GM04503 (cell line): ENCODE data around the gene DCDC2.
"Not testable (repeated sequence)": the region's sequence is repeated elsewhere in the genome, so short reads cannot be mapped to it uniquely, and the experiment has no call there.

ENCODE experiments used
- DNase-seq: peaks from one replicate; pipeline ENCODE4 v3.0.0-alpha.2; 2012; ENCODE audit warnings: low read depth

DCDC2 gene

DNA sequence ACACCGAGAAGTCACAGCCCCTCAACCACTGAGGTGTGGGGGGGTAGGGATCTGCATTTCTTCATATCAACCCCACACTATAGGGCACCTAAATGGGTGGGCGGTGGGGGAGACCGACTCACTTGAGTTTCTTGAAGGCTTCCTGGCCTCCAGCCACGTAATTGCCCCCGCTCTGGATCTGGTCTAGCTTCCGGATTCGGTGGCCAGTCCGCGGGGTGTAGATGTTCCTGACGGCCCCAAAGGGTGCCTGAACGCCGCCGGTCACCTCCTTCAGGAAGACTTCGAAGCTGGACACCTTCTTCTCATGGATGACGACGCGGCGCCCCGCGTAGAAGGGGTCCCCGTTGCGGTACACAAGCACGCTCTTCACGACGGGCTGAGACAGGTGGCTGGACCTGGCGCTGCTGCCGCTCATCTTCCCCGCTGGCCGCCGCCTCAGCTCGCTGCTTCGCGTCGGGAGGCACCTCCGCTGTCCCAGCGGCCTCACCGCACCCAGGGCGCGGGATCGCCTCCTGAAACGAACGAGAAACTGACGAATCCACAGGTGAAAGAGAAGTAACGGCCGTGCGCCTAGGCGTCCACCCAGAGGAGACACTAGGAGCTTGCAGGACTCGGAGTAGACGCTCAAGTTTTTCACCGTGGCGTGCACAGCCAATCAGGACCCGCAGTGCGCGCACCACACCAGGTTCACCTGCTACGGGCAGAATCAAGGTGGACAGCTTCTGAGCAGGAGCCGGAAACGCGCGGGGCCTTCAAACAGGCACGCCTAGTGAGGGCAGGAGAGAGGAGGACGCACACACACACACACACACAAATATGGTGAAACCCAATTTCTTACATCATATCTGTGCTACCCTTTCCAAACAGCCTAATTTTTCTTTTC is at the start of gene DCDC2:
Gene DCDC2 (minus strand): TSS at position 724 of the 883 bp plus-strand sequence. CDS start 309 bp downstream, at position 415.
- no peak for DNase-seq

DNA sequence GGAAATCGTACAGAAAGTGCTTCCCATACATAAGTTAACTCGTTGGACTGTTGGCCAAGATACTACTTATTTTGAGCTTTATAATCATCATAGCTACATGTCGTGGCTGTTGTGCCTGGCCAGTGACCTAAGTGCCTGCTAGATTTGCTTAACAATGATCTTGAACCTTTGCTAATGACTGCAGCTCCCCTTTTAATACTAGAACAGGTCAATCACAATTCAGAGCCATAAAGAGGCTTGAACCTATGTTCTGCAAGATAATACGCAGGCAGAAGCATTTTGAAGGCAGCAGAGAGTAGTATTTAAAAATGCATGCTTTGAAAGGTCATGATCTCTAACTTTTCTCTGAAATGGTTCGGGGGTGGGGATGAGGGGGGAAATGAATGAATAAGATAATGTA is 47.4 kb upstream of the DCDC2 start:
- no peak for DNase-seq

DNA sequence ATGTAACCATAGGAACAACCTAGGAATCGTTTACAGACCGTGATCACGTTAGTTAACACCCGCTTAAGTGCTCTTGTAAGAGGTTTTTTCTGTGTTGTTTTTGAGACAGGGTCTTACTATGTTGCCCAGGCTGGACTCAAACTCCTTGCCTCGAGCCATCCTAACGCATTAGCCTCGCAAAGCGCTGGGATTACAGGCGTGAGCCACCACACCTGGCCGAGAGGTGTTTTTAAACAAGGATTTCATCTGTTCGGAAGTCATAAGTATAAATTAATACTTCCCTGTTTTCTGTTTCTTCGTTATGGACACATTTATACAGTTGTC is 45.6 kb upstream of the DCDC2 start:
- no peak for DNase-seq

DNA sequence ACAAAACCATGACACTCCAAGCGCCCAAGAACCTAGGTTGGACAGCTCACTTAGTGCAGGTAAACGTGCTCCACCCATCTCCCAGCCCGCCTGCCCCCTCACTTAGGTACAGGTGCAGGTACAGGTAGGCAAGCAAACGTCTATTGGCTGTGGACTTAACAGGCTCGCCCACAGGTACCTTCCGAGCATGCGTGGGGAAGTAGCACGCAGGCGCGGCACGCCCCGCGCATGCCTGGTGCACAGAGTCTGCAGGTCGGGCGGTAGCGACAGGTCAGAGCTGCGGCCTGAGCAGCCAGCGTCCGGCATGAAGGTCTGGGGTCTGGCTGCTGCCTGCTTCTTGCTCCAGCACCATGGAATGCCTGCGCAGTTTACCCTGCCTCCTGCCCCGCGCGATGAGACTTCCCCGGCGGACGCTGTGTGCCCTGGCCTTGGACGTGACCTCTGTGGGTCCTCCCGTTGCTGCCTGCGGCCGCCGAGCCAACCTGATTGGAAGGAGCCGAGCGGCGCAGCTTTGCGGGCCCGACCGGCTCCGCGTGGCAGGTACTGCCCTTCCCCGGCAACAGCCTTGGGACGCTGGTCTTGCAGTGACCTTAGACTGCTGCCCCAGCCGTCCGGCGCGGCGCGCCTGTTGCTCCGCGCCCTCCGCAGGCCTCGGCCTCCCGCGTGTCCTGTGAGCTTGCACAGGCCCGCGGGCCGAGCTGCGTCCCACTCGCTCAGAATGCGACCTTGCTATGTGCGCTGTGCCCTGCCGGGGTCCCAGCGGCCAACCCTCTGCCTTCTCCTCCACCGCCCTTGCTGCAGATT is 45.0 kb upstream of the DCDC2 start, which contains the start of gene MRS2:
Gene MRS2 (plus strand): TSS at position 240 of the 804 bp plus-strand sequence. CDS start 111 bp downstream, at position 351.
- DNase-seq, result peak; percentile 25

DNA sequence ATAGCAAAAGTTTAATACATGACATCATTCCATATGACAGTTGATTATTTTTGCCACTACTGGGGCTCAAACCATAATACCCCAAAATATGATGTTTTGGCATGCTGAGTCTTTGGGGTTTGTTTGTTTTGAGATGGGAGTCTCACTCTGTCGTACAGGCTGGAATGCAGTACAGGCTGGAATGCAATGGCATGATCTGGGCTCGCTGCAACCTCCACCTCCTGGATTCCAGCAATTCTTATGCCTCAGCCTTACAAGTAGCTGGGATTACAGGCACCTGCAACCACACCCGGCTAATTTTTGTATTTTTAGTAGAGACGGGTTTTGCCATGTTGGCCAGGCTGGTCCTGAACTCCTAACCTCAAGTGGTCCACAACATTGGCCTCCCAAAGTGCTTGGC is 43.6 kb upstream of the DCDC2 start:
- no peak for DNase-seq

DNA sequence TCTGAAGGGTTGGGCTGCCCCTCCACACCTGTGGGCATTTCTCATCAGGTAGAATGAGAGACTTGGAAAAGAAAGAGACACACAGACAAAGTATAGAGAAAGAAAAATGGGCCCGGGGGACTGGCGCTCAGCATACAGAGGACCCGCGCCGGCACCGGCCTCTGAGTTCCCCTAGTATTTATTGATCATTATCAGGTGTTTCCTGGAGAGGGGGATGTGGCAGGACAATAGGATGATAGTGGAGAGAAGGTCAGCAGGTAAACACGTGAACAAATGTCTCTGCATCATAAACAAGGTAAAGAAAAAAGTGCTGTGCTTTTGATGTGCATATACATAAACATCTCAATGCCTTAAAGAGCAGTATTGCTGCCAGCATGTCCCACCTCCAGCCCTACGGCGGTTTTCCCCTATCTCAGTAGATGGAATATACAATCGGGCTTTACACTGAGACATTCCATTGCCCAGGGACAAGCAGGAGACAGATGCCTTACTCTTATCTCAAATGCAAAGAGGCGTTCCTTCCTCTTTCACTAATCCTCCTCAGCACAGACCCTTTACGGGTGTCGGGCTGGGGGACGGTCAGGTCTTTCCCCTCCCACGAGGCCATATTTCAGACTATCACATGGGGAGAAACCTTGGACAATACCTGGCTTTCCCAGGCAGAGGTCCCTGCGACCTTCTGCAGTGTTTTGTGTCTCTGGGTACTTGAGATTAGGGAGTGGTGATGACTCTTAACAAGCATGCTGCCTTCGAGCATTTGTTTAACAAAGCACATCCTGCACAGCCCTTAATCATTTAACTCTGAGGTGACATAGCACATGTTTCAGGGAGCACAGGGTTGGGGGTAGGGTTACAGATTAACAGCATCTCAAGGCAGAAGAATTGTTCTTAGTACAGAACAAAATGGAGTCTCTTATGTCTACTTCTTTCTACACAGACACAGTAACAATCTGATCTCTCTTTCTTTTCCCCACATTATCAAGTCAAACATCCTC is 42.5 kb upstream of the DCDC2 start:
- DNase-seq, result not testable (repeated sequence)

DNA sequence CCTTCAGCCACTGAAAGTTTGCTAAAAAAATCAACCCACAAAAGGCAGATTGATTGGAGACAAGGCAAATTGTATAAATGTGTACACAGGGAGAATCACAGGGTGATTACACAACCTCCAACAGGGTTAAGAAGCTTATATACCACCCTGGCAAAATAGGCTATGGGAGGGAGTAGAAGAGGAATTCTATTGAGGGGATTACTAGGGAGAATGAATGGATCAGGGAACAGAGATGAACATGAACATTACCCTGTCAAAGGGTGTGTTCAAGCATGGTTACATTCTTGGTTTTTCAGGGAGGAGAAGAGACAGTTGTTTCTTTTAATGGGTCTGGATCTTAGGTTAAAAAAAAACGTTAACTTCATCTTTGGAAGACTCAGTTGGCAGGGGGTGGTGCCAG is 39.8 kb upstream of the DCDC2 start:
- no peak for DNase-seq

DNA sequence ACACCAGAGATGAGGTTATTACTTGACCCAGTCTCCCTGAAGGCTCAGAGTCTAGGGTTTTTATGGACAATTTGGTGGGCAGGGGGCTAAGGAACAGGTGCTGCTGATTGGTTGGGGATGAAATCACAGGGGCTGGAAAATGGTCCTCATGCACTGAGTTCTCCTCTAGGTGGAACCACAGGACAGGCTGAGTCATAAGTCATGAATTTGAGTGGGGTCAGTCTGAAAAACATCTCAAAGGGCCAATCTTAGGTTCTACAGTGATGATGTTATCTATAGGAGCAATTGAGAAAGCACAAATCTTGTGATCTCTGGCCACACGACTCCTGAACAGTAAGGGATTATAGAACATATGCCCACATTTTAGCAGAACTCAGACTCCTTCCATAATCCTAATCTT is 39.0 kb upstream of the DCDC2 start:
- DNase-seq, result no peak

DNA sequence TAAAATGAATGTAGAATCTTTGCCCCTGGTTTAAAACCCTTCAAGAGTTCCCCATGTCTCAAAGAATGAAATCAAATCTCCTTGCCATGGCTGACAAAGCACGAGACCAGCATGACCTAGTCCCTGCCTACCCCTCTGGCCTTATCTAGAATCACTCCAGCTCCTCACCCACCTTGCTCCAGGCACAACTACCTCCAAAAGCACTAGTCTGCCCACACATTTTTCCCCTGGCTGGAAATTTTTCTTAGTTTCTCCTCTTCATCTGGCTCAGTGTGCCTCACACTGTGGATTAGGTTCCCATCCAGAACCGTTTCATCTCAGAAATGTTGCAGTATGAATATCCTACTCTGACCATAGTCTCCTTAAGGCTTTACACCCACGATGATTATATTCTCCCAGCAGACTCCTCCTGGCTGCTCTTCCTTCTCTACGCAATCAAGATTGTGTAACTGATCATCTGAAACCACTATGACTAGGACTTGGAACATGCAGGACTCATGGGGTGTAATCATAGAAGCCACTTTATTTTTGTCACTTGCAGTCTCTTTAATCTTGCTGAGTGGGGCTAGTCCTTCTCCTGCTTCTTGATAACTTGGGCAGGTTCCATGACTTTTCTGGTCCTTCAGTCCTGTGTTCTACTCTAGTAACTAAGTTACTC is 37.0 kb upstream of the DCDC2 start:
- peak; percentile 76 for DNase-seq

DNA sequence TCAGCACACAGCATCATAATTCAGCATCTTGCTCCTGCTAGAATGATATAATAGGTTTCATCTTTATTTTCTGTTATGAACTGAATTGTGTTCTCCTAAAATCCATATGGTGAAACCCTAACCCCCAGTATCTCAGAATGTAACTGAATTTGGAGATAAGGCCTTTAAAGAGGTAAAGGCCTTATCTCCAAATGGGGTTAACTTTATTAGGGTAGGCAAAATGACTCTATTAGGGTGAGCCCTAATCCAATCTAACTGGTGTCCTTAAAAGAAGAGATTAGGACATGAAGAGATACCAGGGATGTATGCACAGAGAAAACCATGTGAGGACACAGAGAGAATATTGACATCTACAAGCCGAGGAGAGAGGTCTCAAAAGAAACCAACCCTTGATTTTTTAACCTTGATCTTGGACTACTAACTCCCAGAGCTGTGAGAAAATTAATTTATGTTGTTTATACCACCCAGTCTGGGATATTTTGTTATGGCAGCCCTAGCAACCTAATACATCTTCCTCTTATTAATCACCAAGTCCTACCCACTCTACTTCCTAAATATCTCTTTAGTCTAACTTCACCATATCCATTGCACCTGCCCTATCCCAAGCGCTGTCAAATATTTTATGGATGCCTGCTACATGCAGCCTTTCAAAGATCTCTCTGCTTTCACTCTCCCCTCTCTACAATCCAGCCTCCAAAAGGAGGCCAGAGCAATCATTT is 36.4 kb upstream of the DCDC2 start:
- DNase-seq, result no peak

DNA sequence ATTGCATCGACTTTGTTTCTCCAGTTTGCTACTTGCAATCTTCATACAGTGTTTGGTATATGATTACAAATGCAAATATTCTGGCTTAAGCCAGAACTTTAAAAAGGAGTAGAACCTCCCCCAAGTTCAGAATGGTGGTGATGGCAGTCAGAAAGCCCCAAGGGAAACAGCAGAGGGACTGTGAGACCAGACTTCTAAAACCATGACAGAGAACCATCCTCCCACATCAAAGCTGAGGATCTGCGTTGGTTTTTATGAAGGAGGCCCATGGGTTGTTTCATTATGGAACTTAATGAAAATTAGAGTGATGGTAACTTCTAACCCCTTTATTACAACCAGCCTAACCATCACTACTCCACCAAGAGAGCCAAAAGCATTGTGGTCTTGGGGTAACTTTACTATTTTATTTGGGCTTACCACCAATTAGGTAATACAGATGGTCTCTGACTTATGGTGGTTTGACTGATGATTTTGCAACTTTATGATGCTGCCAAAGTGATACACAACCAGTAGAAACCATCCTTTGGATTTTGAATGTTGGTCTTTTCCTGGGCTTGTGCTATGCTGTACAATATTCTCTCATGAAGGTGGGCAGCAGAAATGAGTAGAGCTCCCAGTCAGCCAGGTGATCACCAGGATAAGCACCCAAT is 34.0 kb upstream of the DCDC2 start:
- DNase-seq, result no peak

DNA sequence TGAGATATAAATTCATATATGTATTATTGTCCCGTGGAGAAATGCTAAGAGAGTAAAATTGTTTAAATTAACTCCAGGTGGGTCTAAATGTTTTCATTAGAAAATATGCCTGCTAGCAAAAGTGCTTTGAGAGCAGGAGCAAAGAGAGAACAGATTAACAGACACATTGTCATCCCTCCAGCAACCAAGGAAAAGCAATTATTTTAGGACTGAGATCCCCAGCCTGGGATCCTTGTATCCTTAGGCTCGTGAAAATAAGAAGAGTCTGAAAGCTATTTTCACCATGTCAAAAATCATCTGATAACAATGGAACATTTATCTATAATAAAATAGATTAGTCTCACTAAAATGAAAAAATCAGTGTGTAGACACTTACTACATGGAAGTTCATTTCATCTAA is 33.3 kb upstream of the DCDC2 start:
- DNase-seq, result no peak

DNA sequence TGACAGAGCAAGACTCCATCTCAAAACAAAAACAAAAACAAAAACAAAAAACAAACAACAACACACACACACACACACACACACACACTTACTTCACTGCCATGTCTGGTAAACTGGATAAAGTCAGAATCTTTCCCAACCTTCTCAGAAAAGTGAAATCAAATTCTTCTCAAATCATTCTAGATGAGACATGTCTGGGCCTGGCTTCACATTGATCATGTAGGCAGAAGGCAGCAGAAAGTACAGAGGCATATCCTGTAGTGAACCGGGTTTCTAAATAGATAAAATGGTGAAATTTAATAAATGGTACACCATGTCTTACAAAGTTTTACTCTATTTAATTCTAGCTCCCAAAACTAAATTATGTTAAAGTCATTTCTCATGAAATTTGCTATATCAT is 30.0 kb upstream of the DCDC2 start:
- DNase-seq, result no peak

DNA sequence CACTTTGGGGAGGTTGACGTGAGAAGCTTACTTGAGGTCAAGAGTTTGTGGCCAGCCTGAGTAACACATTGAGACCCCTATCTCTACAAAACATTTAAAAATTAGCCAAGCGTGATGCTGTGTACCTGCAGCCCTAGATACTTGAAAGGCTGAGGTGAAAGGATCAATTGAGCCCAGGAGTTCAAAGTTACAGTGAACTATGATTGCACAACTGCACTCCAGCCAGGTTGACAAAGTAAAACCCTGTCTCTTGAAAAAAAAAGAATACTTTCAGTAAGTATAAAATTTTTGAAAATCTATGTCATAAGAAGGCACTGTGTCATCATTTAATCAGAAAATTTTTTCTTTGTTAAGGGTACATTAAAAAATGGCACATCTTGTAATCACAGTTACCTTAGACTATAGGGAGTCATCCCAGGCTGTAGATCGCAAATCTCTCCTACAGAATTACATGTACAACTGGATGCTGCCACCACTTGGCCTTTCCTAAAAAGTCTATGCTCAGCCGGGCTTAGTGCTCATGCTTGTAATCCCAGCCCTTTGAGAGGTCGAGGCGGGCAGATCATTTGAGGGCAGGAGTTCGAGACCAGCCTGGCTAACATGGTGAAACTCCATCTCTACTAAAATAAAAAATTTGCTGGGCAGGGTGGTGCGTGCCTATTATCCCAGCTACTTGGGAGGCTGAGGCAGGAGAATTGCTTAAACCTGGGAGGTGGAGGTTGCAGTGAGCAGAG is 27.8 kb upstream of the DCDC2 start:
- DNase-seq, result no peak

DNA sequence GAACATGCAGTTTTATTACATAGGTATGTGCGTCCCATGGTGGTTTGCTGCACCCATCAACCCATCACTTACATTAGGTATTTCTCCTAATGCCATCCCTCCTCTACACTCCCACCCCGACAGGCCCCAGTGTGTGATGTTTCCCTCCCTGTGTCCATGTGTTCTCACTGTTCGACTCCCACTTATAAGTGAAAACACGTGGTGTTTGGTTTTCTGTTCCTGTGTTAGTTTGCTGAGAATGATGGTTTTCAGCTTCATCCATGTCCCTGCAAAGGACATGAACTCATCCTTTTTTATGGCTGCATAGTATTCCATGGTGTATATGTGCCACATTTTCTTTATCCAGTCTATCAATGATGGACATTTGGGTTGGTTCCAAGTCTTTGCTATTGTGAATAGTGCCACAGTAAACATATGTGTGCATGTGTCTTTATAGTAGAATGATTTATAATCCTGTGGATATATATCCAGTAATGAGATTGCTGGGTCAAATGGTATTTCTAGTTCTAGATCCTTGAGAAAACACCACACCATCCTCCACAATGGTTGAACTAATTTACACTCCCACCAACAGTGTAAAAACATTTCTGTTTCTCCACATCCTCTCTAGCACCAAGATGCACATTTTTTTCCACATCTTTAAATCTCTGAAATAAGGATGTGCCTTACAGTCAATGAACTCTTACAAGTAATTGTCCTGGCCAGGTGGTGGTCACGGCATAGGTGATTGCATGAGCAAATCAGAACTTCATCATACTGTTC is 26.7 kb upstream of the DCDC2 start:
- DNase-seq, result not testable (repeated sequence)

DNA sequence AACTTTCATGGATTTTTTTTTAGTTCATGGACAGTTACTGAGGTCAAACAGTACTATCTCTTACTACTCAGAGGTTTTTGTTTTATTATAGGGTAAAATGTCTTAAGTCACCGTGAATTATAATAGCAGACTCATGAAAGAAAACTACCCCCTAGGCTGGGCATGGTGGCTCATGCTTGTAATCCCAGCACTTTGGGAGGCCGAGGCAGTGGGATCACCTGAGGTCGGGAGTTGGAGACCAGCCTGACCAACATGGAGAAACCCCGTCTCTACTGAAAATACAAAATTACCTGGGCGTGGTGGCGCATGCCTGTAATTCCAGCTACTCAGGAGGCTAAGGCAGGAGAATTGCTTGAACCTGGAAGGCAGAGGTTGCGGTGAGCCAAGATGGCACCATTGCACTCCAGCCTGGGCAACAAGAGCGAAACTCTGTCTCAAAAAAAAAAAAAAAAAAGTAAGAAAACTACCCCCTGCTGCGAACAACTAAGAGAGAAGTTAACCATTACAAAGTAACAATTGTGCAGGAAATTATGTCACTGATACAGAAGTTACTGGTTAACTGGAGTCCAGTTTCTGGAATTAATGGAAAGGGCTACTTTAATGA is 25.1 kb upstream of the DCDC2 start:
- not testable (repeated sequence) for DNase-seq

DNA sequence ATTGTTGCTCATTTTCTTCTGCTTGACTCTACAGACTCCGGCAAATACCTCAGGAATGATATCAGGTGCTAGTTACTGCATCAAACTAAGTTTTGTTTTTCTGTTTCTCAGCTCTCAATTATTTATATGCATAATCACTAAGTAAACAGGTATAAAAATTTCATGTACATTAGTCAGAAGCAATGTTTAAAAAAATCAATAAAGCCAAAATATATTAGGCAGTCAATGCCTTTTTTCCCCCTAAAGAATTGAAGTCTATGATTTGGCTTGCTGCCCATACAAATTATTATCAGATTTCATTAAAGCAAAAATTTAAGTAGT is 24.3 kb upstream of the DCDC2 start:
- no peak for DNase-seq

DNA sequence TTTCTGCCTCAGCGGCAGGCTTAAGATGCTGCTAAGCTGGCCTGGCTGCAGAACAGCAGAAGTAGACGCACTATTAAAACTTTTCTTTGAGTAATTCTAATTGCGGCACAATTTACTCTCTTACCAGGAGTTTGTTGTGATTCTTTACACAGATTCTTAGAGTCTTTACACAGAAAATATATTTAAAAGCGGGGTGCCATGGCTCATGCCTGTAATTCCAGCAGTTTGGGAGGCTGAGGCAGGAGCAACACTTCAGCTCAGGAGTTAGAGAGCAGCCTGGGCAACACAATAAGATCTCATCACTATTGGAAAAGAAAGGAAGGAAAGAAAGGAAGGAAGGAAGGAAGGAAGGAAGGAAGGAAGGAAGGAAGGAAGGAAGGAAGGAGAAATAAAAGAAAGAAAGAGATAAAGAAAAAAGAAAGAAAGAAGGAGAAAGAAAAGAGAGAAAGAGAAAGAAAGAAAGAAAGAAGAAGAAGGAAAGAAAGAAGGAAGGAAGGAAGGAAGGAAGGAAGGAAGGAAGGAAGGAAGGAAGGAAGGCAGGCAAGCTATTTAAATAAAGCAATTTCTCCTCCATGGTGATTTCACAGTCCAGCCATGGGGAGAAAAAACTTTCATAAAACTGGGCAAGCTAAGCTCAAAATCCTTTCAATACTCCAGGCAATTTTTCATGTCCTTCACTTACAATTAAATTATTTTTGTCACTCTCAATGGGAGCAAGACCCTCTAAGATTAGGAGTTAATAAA is 23.8 kb upstream of the DCDC2 start:
- DNase-seq, result no peak
